Neural cell (in vitro differentiated cells): ENCODE results near the gene CTR9. TPM values are rescaled to one million over a fixed set of nuclear protein-coding genes. Genes with fewer than 3 reads are reported as not detected.

Experiments
- H2AFZ ChIP-seq: fragments of 200-600, 300-800 bp; sonication (generic), shearing (Covaris generic); 2 replicates; pipeline ENCODE4 v1.6.0; 2014; ENCODE audit warnings: low read depth, mild to moderate bottlenecking, antibody characterized with exemption, low read length, moderate library complexity
- H3F3A ChIP-seq: fragments of 200-600 bp; shearing (Covaris generic); 2 replicates; pipeline ENCODE4 v1.6.1; 2016; ENCODE audit warnings: mild to moderate bottlenecking, moderate library complexity, mixed read lengths, antibody characterized with exemption, low read length; ENCODE audit not compliant: insufficient read depth, poor library complexity, severe bottlenecking
- H3K27ac ChIP-seq: fragments of 200-600, 300-800 bp; sonication (generic), shearing (Covaris generic); 2 replicates; pipeline ENCODE4 v1.5.1; 2014; ENCODE audit warnings: mild to moderate bottlenecking, low read length, moderate library complexity
- H3K27me3 ChIP-seq: fragments of 300-800, 200-600 bp; sonication (generic), shearing (Covaris generic); 2 replicates; pipeline ENCODE4 v1.6.0; 2014; ENCODE audit warnings: mild to moderate bottlenecking, low read depth, low read length, moderate library complexity; ENCODE audit not compliant: insufficient read depth
- H3K36me3 ChIP-seq: fragments of 300-800, 200-600 bp; sonication (generic), shearing (Covaris generic); 2 replicates; pipeline ENCODE4 v1.5.1; 2014; ENCODE audit warnings: mild to moderate bottlenecking, antibody characterized with exemption, low read length, moderate library complexity; ENCODE audit not compliant: insufficient read depth
- H3K4me2 ChIP-seq: fragments of 300-800, 200-600 bp; sonication (generic), shearing (Covaris generic); 2 replicates; pipeline ENCODE4 v1.6.0; 2014; ENCODE audit warnings: mild to moderate bottlenecking, low read length
- H3K4me3 ChIP-seq: fragments of 300-800, 200-600 bp; sonication (generic), shearing (Covaris generic); 2 replicates; pipeline ENCODE4 v1.5.1; 2014; ENCODE audit warnings: mild to moderate bottlenecking, low read length, moderate library complexity
- H3K79me2 ChIP-seq: fragments of 200-600 bp; shearing (Covaris generic); replicated peaks from 2 replicates; pipeline ENCODE4 v1.6.0; 2014; ENCODE audit warnings: mild to moderate bottlenecking, low read length, moderate library complexity; ENCODE audit not compliant: insufficient read depth
- H3K9ac ChIP-seq: fragments of 300-800, 200-600 bp; sonication (generic), shearing (Covaris generic); 2 replicates; pipeline ENCODE4 v1.6.1; 2016; ENCODE audit warnings: mild to moderate bottlenecking, low read length, mixed read lengths
- H3K9me2 ChIP-seq: fragments of 200-600 bp; shearing (Covaris generic); 2 replicates; pipeline ENCODE4 v1.6.1; 2016; ENCODE audit warnings: mild to moderate bottlenecking, low read length, mixed read lengths; ENCODE audit not compliant: insufficient read depth
- H3K9me3 ChIP-seq: fragments of 200-600, 300-800 bp; sonication (generic), shearing (Covaris generic); 2 replicates; pipeline ENCODE4 v1.6.1; 2016; ENCODE audit warnings: mild to moderate bottlenecking, mixed run types, low read length, moderate library complexity, mixed read lengths
- H4K20me1 ChIP-seq: fragments of 200-600 bp; shearing (Covaris generic); 2 replicates; pipeline ENCODE4 v1.6.1; 2016; ENCODE audit warnings: mild to moderate bottlenecking, mixed run types; ENCODE audit not compliant: insufficient read depth
- EP300 ChIP-seq: fragments of 450-650 bp; conservative IDR thresholded peaks from 2 replicates; pipeline ENCODE4 v1.6.1; 2014; ENCODE audit warnings: antibody characterized with exemption, mild to moderate bottlenecking, moderate library complexity; ENCODE audit not compliant: poor library complexity, severe bottlenecking
- EZH2 ChIP-seq: fragments of 200-600, 300-800 bp; shearing (Covaris generic), sonication (generic); IDR thresholded peaks from 2 replicates; pipeline ENCODE4 v1.6.1; 2014; ENCODE audit warnings: antibody characterized with exemption, low read length, borderline replicate concordance, mild to moderate bottlenecking; ENCODE audit not compliant: insufficient read depth, poor library complexity, severe bottlenecking
- MXI1 ChIP-seq: fragments of 450-650 bp; conservative IDR thresholded peaks from 2 replicates; pipeline ENCODE4 v1.6.1; 2014; ENCODE audit warnings: antibody characterized with exemption, mild to moderate bottlenecking; ENCODE audit not compliant: poor library complexity, severe bottlenecking
- POLR2AphosphoS5 ChIP-seq: IDR thresholded peaks from 2 replicates; pipeline ENCODE4 v1.6.1; 2012
- REST ChIP-seq: IDR thresholded peaks from 2 replicates; pipeline ENCODE4 v1.6.1; 2012; ENCODE audit warnings: borderline replicate concordance
- SMC3 ChIP-seq: fragments of 450-650 bp; conservative IDR thresholded peaks from 2 replicates; pipeline ENCODE4 v1.6.1; 2014; ENCODE audit warnings: antibody characterized with exemption, mild to moderate bottlenecking, moderate library complexity; ENCODE audit not compliant: poor library complexity
- TAF1 ChIP-seq: IDR thresholded peaks from 2 replicates; pipeline ENCODE4 v1.6.1; 2012; ENCODE audit warnings: low read depth
- polyA plus RNA-seq: library from polyadenylated mRNA; depleted of rRNA; stranded (reverse); fragments of >200 nt; gene quantifications from 2 replicates; pipeline ENCODE4 v1.2.3, GENCODE V29; 2014
- TF ChIP-seq, protein P1 (sequence below): fragments of 450-650 bp; IDR thresholded peaks from 2 replicates; pipeline ENCODE4 v1.5.1; 2014; ENCODE audit warnings: antibody characterized with exemption, mild to moderate bottlenecking, moderate library complexity; ENCODE audit not compliant: poor library complexity, severe bottlenecking

CTR9 gene
- polyA plus RNA-seq, 1 donor from 2014 or later = 24.1 TPM

- Histone ChIP-seq H3K9ac (no peak overlapping the region), H3K79me2 (no peaks in the 10 kb centered on the region), H3K9me3 (no peaks in the 10 kb centered on the region), H3K4me2 (no peak overlapping the region), H3F3A (no peaks in the 10 kb centered on the region), H4K20me1 (no peaks in the 10 kb centered on the region), H3K36me3 (no peaks in the 10 kb centered on the region), H3K9me2 (no peaks in the 10 kb centered on the region), H2AFZ (no peak overlapping the region), H3K4me3 (no peak overlapping the region), H3K27ac (no peak overlapping the region), H3K27me3 (no peaks in the 10 kb centered on the region)
- no peak for TF ChIP-seq SMC3
- TF ChIP-seq MXI1 = no peak
- no peak for TF ChIP-seq EZH2
- TF ChIP-seq POLR2AphosphoS5 = no peak
- TF ChIP-seq, protein P1, sequence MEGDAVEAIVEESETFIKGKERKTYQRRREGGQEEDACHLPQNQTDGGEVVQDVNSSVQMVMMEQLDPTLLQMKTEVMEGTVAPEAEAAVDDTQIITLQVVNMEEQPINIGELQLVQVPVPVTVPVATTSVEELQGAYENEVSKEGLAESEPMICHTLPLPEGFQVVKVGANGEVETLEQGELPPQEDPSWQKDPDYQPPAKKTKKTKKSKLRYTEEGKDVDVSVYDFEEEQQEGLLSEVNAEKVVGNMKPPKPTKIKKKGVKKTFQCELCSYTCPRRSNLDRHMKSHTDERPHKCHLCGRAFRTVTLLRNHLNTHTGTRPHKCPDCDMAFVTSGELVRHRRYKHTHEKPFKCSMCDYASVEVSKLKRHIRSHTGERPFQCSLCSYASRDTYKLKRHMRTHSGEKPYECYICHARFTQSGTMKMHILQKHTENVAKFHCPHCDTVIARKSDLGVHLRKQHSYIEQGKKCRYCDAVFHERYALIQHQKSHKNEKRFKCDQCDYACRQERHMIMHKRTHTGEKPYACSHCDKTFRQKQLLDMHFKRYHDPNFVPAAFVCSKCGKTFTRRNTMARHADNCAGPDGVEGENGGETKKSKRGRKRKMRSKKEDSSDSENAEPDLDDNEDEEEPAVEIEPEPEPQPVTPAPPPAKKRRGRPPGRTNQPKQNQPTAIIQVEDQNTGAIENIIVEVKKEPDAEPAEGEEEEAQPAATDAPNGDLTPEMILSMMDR = no peak
- no peak for TF ChIP-seq REST
- no peak for TF ChIP-seq TAF1
- no peak for TF ChIP-seq EP300
These were observed 42.9 kb upstream of the CTR9 start for GRCh38 chr11:10708131-10708530.

GRCh38 chr11:10709299-10710086 lies 41.6 kb upstream of the CTR9 start:
- no peak overlapping the region for H2AFZ ChIP-seq
- no peaks in the 10 kb centered on the region for H3K36me3 ChIP-seq
- H3F3A ChIP-seq = no peaks in the 10 kb centered on the region
- no peaks in the 10 kb centered on the region for H3K79me2 ChIP-seq
- H3K9ac ChIP-seq = no peak overlapping the region
- no peaks in the 10 kb centered on the region for H3K27me3 ChIP-seq
- no peak overlapping the region for H3K27ac ChIP-seq
- no peaks in the 10 kb centered on the region for H3K9me2 ChIP-seq
- TF ChIP-seq MXI1 = no peak
- TF ChIP-seq SMC3 = no peak
- no peaks in the 10 kb centered on the region for H3K9me3 ChIP-seq
- H4K20me1 ChIP-seq = no peaks in the 10 kb centered on the region
- H3K4me2 ChIP-seq = no peak overlapping the region
- no peak overlapping the region for H3K4me3 ChIP-seq
